HG03571 (cell line): ENCODE data around the gene PPP1R36.
"Not testable (repeated sequence)": the region's sequence is repeated elsewhere in the genome, so short reads cannot be mapped to it uniquely, and the experiment has no call there.

ENCODE experiments used
- ATAC-seq: cut with Tn5 transposase; IDR thresholded peaks from one replicate; pipeline ENCODE4 v1.9.1; 2021; ENCODE audit not compliant: unreplicated experiment

The PPP1R36 gene

DNA sequence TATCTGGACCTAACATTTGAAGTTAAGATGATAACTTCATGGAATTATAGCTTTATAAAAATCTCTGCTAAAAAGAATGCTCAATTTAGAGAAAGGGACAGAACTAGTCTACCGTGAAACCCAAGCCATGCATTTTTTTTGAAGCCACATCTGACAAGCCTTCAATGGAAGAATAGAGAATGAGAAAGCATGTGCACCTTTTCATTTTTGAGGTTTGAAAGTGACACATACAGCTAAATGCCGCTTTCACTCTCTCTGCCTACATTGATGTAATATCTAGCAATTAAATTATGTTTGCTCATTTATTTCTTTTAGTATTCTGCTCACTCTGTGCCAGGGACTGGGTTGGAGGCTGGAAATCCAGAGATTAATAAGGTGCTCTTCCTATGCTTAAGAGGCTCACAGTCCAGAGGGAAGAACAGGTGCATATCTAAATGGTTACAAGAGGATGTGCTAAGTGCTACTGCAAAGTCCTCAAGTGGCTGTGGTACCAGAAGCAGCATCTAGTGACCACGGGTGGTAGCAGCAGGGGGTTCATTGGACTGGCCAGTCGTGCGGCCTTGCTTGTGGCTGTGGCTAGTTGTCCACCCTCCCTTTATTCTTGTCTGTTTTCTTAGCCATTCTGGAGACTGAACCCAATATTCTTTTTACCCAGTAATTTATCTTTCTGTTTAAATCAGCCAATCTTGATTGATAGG lies 60.4 kb downstream of the PPP1R36 start:
- ATAC-seq = no peak

GRCh38 chr14:64611358-64612020 lies 61.7 kb downstream of the PPP1R36 start:
- no peak for ATAC-seq

- no peak for ATAC-seq
These were observed 62.2 kb downstream of the PPP1R36 start for GRCh38 chr14:64612021-64612380.

DNA sequence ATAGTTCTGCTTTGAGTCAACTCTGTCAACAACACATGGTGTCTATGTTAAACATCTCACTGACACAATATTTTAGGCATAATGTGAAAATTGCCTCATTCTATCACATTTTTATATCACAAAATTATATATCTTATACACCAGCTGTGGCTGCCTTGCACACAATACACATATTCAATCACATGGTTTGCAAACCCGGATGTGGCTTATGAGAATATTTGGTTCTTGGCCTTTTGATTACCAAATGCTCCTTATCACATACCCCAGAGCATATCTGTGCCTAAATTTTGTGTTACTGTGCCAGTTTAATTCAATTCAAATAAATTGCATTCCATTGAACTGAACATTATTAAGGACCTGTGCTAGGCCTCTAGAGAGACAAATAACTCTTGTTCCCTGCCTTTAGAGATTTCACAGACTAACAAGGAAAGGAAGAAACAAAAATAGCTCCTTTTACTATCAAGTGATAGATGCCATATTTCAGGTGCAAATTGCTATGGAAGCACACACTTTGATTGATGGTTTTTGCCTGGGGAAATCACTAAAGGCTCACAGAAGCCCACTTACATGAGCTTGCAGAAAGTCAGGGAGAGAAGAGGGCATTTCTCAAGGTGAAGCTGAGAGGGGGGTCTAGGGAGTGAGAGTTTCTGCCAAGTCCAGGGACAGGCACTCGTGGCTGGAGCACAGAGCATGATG lies 63.4 kb downstream of the PPP1R36 start:
- no peak for ATAC-seq

DNA sequence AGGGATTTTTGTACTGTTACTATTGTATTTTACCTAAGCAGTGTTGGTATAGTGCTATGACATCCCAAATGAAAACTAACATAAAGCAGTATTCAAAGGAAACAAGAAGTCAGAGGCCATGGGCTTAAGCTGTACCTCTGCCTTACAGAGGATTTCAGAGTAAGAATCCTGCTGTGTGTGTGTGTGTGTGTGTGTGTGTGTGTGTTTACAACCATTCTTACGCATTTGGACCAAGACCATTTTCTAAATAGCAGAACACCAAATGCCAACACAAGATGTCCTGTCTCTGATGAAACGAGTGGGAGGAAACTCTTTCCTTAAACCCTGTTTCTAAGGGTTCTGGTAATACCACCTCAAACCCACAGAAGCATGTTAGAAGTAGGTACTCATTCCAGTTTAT lies 64.4 kb downstream of the PPP1R36 start:
- ATAC-seq = no peak

- ATAC-seq = no peak
These were observed 65.1 kb downstream of the PPP1R36 start for GRCh38 chr14:64614805-64615391.

DNA sequence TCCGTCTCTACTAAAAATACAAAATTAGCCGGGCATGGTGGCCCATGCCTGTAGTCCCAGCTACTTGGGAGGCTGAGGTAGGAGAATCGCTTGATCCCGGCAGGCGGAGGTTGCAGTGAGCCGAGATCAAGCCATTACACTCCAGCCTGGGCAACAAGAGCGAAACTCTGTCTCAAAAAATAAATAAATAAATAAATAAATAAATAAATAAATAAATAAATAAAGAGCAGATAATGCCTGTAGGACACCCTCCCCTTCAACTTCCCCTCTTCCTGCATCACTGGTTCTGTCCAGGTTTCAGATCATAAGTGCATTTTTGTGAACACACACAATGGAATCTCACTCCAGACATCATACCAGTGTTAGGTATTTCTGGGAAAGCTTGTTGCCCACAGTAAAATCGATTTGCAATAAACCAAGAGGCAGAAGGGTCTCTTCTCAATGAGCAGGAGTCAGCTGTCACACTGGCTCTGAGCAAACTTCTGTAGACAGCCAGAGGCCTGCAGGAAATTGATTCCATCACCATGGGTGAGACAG lies 68.2 kb downstream of the PPP1R36 start:
- ATAC-seq = not testable (repeated sequence)

DNA sequence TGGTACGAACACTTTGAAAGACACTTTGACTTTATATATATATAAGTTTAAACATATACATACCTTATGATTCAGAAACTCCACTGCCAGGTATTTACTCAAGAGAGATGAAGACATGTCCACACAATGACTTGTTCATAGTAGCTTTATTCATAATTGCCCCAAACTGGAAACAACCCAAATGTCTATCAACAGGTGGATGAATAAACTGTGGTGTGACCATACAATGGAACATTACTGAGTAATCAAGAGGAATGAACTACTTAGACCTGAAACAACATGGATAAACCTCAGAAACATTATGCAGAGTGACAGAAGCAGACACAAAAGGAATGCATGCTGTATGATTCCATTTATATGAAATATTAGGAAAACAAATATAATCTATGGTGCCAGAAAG lies 71.1 kb downstream of the PPP1R36 start:
- ATAC-seq = no peak

DNA sequence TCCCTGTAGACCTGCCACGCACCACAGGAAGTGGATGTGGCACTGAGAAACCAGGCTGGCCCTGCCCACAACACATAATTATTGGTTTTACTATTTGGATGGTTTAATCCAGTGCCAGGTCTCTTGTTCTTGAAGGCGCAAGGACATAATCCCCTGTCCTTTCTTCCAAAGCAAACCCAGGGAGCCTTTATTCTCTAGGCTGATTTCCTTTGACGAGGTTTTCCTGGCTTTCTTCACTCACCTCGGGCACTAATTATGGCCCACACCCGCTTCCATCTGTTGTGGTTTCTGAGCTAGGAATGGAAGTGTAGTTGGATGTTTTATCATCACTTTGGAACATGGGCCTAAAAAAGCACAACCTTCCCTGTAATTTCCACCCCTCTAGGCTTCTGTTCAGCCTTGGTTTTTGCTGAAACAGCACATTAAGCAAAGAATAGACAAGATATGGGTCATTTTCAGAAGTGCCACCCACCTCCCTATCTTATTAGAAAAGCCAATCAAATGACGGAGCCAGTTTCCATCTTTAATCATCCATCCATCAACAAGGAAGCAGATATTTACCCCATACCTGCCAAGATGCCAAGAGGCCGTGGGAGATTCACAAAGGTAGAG lies 73.9 kb downstream of the PPP1R36 start:
- ATAC-seq = no peak

DNA sequence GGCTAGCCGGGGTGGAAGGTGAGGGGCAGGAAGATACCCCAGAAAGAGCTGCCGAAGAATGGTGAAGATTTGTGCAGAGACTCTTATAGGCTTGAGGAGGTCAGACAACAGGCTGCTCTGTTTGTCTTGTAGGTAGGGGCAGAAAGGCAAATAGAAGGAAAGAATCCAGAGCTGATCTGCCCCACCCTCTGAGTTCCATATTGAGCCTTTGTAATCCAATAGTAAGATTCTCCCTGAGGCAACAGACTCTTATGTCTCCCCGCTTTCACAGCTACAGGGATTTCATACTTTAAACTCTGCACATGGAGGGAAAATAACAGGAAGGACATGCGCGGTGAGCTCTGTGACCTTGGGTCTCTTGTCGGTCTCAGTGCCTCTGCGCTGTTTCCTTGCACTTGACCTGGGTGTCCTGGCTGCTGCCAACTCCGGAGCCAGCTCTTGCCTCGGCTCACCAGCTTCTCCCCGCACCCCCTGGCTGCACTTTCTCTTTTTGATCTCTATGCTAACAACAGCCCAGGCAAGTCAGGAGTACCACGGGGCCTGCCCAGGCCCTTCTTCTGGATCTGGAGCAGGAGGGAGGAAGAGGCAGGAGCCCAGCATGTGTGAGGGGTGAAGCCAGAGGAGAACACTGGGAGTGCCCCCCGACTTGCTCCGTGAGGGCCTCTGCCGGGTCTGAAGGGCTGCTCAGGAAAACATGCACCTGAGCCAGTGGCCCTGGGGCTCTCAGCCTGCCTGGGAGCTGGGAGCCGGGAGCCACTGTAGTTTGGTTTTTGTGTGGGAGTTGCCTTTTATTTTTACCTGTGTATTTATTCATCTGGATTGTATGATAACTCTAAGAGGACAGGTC lies 75.8 kb downstream of the PPP1R36 start:
- no peak for ATAC-seq

DNA sequence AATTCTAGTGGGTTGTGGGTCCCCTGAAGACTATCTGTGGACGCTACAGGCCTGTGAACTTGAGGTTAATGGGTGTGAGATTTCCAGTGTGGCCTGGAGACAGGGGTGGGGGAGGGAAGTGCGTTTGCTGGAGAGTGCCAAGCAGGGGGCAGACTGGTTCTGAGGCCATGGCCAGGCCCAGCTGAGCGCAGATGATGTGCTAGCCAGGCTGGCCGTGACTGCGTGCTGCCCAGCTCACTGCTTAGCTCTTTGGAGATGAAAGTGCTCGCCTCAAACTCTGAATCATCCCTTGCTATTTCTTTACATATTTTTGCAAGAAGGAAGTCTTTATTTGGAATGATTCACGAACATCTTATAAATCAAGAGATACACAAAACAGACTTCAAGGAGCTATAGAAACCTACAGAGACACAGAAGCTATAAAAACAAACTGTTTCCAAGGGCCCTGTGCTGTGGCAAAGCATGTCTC lies 79.2 kb downstream of the PPP1R36 start:
- no peak for ATAC-seq

GRCh38 chr14:64630778-64631177 lies 81.0 kb downstream of the PPP1R36 start:
- no peak for ATAC-seq

- ATAC-seq = not testable (repeated sequence)
These were observed 81.5 kb downstream of the PPP1R36 start for GRCh38 chr14:64631222-64631621.

DNA sequence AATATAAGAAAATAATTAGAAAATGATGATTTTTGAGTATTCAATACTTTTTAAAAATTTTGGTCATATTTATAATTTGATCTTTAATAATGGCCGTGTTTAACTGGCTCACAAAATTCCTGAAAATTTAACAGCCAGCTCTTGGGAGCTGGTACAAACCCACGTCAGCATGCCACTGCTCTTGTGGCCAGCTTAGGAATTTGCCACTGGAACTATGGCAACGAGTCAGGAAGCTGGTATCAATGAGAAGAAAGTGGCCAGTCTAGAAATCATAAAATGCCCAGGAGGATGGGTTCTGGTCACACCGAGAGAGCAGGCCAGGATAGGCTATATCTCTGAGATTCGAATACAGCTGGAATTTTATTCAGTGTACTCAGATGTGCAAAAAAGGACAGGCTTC lies 82.3 kb downstream of the PPP1R36 start:
- ATAC-seq = no peak

DNA sequence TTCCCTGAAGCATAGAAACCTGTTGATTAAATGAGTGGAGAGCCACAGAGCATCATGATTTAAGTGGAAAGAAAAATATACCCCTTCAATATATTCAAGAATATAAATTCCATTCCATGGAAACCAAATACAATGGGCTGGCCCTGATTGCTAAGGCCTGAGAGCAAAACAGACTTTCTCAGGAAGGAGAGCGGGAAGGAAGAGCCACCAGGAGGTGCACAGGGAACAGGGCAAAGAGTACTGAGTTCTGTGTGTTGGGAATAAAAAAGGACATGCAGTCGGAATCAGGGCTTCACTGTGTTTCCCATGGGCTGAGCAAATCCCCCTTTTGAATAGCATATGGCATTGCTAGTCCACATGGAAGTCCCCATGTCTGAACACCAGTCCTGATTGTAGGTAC lies 84.8 kb downstream of the PPP1R36 start:
- ATAC-seq = no peak

- no peak for ATAC-seq
These were observed 86.6 kb downstream of the PPP1R36 start for GRCh38 chr14:64636208-64636979.

- no peak for ATAC-seq
These were observed 87.2 kb downstream of the PPP1R36 start for GRCh38 chr14:64636980-64637429.

GRCh38 chr14:64637735-64638473 lies 88.1 kb downstream of the PPP1R36 start:
- ATAC-seq = no peak

DNA sequence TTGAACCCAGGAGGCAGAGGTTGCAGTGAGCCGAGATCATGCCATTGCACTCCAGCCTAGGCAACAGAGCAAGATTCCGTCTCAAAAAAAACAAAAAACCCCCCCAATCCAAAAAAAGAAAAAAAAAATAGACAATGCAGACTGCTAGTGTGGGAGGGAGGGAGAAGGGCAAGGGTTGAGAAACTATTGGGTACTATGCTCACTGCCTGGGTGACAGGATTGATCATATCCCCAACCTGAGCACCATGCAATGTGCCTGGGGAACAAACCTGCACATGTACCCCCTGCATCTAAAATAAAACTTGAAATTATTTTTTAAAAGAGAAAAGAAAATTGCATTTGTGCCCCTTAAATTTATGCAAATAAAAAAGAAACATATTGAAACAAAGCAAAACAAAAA lies 88.9 kb downstream of the PPP1R36 start:
- ATAC-seq = no peak
